Measurements from ENCODE around the gene TPPP3. TPM values are rescaled to one million over a fixed set of nuclear protein-coding genes. Genes with fewer than 3 reads are reported as not detected.

TPPP3 gene
- total RNA-seq, 1 experiment from 2014 or later = not detected

DNA sequence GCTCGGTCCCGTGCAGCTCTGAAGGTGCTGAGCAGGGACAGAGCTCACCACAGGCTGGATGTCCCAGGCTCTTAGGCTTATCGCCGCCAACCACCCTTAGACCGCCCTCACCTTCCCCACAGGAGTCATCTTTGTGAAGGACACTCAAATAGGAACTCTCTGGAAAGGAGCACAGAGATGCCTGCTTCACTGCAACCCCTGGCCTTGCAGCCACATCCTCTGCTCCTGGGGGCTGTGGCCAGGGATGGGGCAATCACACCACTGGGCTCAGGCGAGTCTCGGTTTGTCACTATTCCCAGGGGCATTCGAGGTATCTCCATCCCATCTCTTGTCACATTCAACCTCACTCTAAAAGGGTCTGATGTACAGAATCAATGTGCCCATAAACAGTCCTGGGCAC, 12.0 kb upstream of the TPPP3 start:
- H3K4me2 ChIP-seq (ENCODE audit: low read depth, low read length, poor library complexity, severe bottlenecking) = no peak overlapping the region
- no peak overlapping the region for H3K27ac ChIP-seq (ENCODE audit: low read length)
- no peak overlapping the region for H2AFZ ChIP-seq (ENCODE audit: low read length)
- H3K9ac ChIP-seq (ENCODE audit: low read length) = no peak overlapping the region
- no peaks in the 10 kb centered on the region for H3K79me2 ChIP-seq (ENCODE audit: low read length)
- no peak overlapping the region for H3K4me3 ChIP-seq (ENCODE audit: low read length)
- H3K9me2 ChIP-seq (replicated peaks; ENCODE audit: insufficient read depth, low read length) = no peaks in the 10 kb centered on the region
- no peaks in the 10 kb centered on the region for H3K27me3 ChIP-seq (ENCODE audit: low read length)
- H3K4me1 ChIP-seq (ENCODE audit: low read length) = no peaks in the 10 kb centered on the region
- H3K36me3 ChIP-seq (ENCODE audit: insufficient read depth, low read length) = no peaks in the 10 kb centered on the region
- no peak for DNase-seq
- H4K20me1 ChIP-seq (ENCODE audit: insufficient read depth, low read depth, low read length) = no peaks in the 10 kb centered on the region
- no peaks in the 10 kb centered on the region for H3K9me3 ChIP-seq (ENCODE audit: low read length)

DNA sequence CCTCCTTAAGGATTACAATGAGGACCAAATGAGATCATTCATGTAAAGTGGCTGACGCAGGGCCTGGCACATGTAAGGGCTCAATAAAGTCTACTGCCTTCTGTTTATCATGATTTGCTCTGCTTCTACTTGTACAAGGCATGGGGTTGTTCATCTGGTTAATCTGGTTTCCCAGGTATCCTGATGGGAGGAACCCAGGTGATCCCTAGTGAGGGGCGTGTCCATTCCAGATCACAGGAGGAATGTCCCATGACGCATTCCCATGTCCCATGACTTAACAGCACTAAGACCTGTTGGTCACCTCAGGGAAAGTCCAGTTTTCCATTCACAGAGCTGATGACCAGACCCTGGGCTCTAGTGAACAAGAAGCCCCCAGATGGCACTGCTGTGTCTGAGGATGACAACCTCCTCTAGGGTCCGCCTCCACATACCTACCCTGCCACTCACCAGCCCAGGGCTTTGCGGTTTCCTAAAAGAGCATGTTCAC, 11.5 kb upstream of the TPPP3 start:
- Histone ChIP-seq H3K9ac (ENCODE audit: low read length) (no peak overlapping the region), H3K4me1 (ENCODE audit: low read length) (no peaks in the 10 kb centered on the region), H3K9me2 (replicated peaks; ENCODE audit: insufficient read depth, low read length) (no peaks in the 10 kb centered on the region), H3K4me3 (ENCODE audit: low read length) (no peak overlapping the region), H3K27ac (ENCODE audit: low read length) (no peak overlapping the region), H4K20me1 (ENCODE audit: insufficient read depth, low read depth, low read length) (no peaks in the 10 kb centered on the region), H3K36me3 (ENCODE audit: insufficient read depth, low read length) (no peaks in the 10 kb centered on the region), H3K27me3 (ENCODE audit: low read length) (no peaks in the 10 kb centered on the region), H3K4me2 (ENCODE audit: low read depth, low read length, poor library complexity, severe bottlenecking) (no peak overlapping the region), H2AFZ (ENCODE audit: low read length) (no peak overlapping the region), H3K9me3 (ENCODE audit: low read length) (no peaks in the 10 kb centered on the region), H3K79me2 (ENCODE audit: low read length) (no peaks in the 10 kb centered on the region)
- no peak for DNase-seq

DNA sequence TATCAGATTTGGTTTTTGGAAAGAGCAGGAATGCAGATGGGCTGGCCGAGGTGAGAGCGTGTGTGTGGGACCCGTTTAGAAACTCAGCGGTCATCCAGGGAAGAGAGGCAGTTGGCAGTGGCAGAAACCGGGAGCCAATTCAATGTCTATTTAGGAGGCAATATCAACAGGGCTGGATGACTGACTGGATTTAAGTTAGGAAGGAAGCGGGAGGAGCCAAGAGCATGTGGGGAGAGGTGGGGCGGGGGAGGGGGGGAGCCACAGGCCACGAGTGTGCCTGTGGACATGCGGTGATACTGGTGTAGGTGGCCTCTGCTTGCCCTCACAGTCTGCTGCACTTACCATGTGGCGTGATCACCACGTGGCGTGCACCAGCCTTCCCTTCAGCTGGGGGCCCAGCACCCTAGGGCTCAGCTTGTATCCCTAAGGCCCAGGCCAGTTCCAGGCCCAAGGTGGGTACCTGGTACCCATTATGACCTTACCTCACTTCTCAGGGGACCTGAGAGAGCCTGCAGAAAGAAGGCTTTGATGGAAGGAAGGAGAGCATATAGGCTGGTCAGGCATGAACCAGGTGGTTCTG, 10.8 kb upstream of the TPPP3 start:
- no peaks in the 10 kb centered on the region for H3K9me2 ChIP-seq (replicated peaks; ENCODE audit: insufficient read depth, low read length)
- H3K9ac ChIP-seq (ENCODE audit: low read length) = no peak overlapping the region
- no peaks in the 10 kb centered on the region for H4K20me1 ChIP-seq (ENCODE audit: insufficient read depth, low read depth, low read length)
- H3K4me1 ChIP-seq (ENCODE audit: low read length) = no peaks in the 10 kb centered on the region
- no peak for DNase-seq
- no peaks in the 10 kb centered on the region for H3K79me2 ChIP-seq (ENCODE audit: low read length)
- H3K9me3 ChIP-seq (ENCODE audit: low read length) = no peaks in the 10 kb centered on the region
- H3K36me3 ChIP-seq (ENCODE audit: insufficient read depth, low read length) = no peaks in the 10 kb centered on the region
- H2AFZ ChIP-seq (ENCODE audit: low read length) = no peak overlapping the region
- no peak overlapping the region for H3K4me3 ChIP-seq (ENCODE audit: low read length)
- no peak overlapping the region for H3K4me2 ChIP-seq (ENCODE audit: low read depth, low read length, poor library complexity, severe bottlenecking)
- H3K27ac ChIP-seq (ENCODE audit: low read length) = no peak overlapping the region
- H3K27me3 ChIP-seq (ENCODE audit: low read length) = no peaks in the 10 kb centered on the region

DNA sequence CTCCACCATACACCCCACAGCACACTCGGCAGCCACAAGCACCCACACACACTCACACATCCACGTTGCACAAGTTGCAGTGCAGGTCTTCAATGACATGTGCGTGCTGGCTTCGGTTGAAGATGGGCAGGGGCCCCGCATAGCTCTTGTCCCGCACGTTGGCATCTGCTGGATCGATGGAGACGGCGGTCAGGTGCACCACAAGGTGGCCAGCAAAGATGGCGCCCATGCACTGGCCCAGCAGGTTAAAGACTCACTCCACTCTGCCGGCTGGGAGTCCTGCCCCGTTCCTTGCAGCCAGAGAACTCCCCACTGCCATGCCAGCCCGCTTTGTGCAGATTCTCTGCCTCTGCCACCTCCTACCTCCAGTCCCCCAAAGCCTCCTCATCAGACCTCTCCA, 7.6 kb upstream of the TPPP3 start:
- Histone ChIP-seq H4K20me1 (ENCODE audit: insufficient read depth, low read depth, low read length) (no peaks in the 10 kb centered on the region), H3K9me2 (replicated peaks; ENCODE audit: insufficient read depth, low read length) (no peaks in the 10 kb centered on the region), H3K4me3 (ENCODE audit: low read length) (no peak overlapping the region), H3K27ac (ENCODE audit: low read length) (no peak overlapping the region), H3K79me2 (ENCODE audit: low read length) (no peaks in the 10 kb centered on the region), H2AFZ (ENCODE audit: low read length) (no peak overlapping the region), H3K27me3 (ENCODE audit: low read length) (no peaks in the 10 kb centered on the region), H3K4me1 (ENCODE audit: low read length) (peaks cover 11% of the 10 kb centered on the region), H3K4me2 (ENCODE audit: low read depth, low read length, poor library complexity, severe bottlenecking) (no peak overlapping the region), H3K36me3 (ENCODE audit: insufficient read depth, low read length) (no peaks in the 10 kb centered on the region), H3K9me3 (ENCODE audit: low read length) (no peaks in the 10 kb centered on the region), H3K9ac (ENCODE audit: low read length) (no peak overlapping the region)
- no peak for DNase-seq

DNA sequence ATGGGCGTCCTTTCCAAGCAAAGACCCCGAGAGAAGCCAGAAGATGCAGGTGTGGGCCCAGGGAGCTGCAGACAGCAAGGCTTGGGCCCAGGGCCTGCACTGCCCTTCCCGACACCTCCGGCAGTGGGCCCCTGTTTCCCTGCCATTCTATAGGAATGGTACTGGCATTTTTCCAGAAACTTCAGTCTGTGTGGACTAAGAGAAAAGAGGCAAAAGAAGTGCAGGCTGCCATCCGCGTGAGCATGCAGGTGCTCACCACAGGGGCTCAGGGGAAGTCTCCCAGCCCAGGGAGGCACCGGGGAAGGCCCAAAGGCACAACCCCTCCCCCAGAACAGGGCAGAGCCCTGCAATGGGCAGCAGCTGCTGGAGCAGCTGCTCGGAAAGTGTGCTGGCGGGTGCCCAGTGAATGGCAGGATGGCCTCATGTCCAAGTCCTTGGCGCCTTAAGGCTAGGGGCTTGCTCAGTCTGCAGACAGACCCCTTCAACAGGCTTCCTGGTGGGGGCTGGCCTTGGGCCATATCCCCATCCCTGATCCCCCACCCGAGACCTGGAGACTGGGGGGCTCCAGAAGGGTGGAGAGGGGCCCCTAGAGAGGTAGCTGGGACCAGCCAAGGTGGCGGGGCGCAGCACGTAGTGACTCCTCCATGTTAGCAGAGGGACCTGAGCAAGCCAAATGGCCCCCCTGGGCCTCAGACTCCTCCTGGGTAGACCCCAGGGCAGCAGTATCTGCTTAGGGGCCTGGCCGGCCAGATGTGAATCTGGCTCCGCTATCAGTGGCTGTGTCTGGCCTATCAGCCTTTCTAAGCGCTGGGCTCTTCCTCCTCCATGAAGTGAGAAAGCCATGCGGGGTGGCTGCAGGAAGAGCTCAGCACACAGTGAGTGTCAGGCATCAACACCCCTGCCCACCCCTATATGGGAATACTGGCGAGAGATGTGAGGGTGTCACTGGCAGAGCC, 6.7 kb upstream of the TPPP3 start:
- no peaks in the 10 kb centered on the region for H4K20me1 ChIP-seq (ENCODE audit: insufficient read depth, low read depth, low read length)
- H3K4me2 ChIP-seq (ENCODE audit: low read depth, low read length, poor library complexity, severe bottlenecking) = no peak overlapping the region
- H2AFZ ChIP-seq (ENCODE audit: low read length) = no peak overlapping the region
- peaks cover 13% of the 10 kb centered on the region for H3K4me1 ChIP-seq (ENCODE audit: low read length)
- DNase-seq = no peak
- H3K27me3 ChIP-seq (ENCODE audit: low read length) = no peaks in the 10 kb centered on the region
- no peak overlapping the region for H3K4me3 ChIP-seq (ENCODE audit: low read length)
- no peaks in the 10 kb centered on the region for H3K36me3 ChIP-seq (ENCODE audit: insufficient read depth, low read length)
- H3K9ac ChIP-seq (ENCODE audit: low read length) = no peak overlapping the region
- no peaks in the 10 kb centered on the region for H3K79me2 ChIP-seq (ENCODE audit: low read length)
- H3K27ac ChIP-seq (ENCODE audit: low read length) = no peak overlapping the region
- H3K9me2 ChIP-seq (replicated peaks; ENCODE audit: insufficient read depth, low read length) = no peaks in the 10 kb centered on the region
- no peaks in the 10 kb centered on the region for H3K9me3 ChIP-seq (ENCODE audit: low read length)

DNA sequence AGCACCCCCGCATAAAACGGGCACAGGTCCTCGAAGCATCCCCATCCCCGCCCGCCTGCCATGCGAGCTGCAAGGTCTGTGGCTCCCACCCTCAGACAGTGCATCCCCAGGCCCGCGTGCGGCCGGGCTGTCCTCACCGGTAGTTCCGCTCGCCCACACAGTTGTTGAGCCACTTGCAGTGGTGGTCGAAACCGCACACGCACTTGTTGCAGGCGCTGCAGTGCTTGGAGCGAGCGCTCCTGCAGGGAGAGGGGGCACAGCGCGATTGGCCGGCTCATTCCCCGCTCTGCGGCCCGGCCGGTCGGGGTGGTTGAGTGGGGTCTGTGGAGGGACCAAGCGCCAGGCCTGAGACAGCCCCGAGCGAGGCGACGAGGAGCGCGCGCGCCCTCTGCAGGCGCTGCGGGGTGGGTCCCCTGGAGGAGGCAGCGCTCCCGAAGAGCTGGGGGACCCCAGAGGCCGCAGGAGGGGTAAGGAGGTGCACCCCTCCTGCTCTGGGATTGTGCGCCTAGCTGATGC, 6.0 kb upstream of the TPPP3 start:
- Histone ChIP-seq H3K4me3 (ENCODE audit: low read length) (no peak overlapping the region), H3K27ac (ENCODE audit: low read length) (no peak overlapping the region), H3K9me2 (replicated peaks; ENCODE audit: insufficient read depth, low read length) (no peaks in the 10 kb centered on the region), H3K36me3 (ENCODE audit: insufficient read depth, low read length) (no peaks in the 10 kb centered on the region), H3K9ac (ENCODE audit: low read length) (no peak overlapping the region), H3K4me2 (ENCODE audit: low read depth, low read length, poor library complexity, severe bottlenecking) (no peak overlapping the region), H3K27me3 (ENCODE audit: low read length) (no peaks in the 10 kb centered on the region), H3K4me1 (ENCODE audit: low read length) (peaks cover 13% of the 10 kb centered on the region), H2AFZ (ENCODE audit: low read length) (no peak overlapping the region; the same call in 1 of the 2 replicates), H3K9me3 (ENCODE audit: low read length) (no peaks in the 10 kb centered on the region), H4K20me1 (ENCODE audit: insufficient read depth, low read depth, low read length) (no peaks in the 10 kb centered on the region), H3K79me2 (ENCODE audit: low read length) (no peaks in the 10 kb centered on the region)
- peak; percentile 87 for DNase-seq

DNA sequence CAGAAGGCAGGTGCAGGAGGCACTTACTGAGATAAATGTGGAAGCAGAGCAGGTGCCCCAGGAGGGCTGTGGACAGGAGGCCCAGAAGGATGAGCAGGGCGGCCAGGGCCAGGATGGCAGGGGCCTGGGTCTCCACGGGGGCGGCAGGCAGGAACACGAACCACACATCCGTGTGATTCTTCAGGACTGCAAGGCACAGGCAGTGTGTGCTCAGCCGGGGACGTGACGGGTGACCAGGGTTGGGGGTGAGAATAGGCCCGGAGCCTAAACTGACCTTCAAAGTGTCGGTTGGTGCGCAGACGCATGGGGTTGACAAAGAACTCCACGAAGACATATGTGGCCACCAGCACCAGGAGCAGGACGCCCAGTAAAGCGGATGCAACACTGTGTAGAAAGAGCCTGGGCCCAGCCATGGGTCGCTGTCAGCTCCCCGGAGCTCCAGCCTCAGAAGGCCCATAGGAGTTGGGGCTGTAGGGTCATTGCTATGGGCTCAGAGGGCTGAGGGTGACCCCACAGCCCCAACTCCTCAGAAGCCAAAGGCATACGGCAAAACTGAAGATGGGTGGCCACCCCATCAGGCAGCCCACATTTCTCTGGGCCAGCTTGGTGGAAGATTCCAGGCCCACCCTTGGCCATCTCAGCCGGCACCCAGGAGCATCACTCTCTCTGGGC, 5.4 kb upstream of the TPPP3 start:
- Histone ChIP-seq H3K36me3 (ENCODE audit: insufficient read depth, low read length) (no peaks in the 10 kb centered on the region), H3K9me2 (replicated peaks; ENCODE audit: insufficient read depth, low read length) (no peaks in the 10 kb centered on the region), H3K4me3 (ENCODE audit: low read length) (no peak overlapping the region), H4K20me1 (ENCODE audit: insufficient read depth, low read depth, low read length) (no peaks in the 10 kb centered on the region), H3K79me2 (ENCODE audit: low read length) (no peaks in the 10 kb centered on the region), H3K27me3 (ENCODE audit: low read length) (no peaks in the 10 kb centered on the region), H3K27ac (ENCODE audit: low read length) (no peak overlapping the region), H3K9me3 (ENCODE audit: low read length) (no peaks in the 10 kb centered on the region), H3K4me2 (ENCODE audit: low read depth, low read length, poor library complexity, severe bottlenecking) (no peak overlapping the region), H3K4me1 (ENCODE audit: low read length) (peaks cover 13% of the 10 kb centered on the region), H3K9ac (ENCODE audit: low read length) (no peak overlapping the region), H2AFZ (ENCODE audit: low read length) (no peak overlapping the region)
- DNase-seq = no peak

Measured in Karpas-422 (cell line).